Measurements from ENCODE around the gene LOXL1. TPM values are rescaled to one million over a fixed set of nuclear protein-coding genes. Genes with fewer than 3 reads are reported as not detected.

Gene LOXL1
- total RNA-seq, 2 donors from 2014 or later = 2.3 to 6.9 TPM

DNA sequence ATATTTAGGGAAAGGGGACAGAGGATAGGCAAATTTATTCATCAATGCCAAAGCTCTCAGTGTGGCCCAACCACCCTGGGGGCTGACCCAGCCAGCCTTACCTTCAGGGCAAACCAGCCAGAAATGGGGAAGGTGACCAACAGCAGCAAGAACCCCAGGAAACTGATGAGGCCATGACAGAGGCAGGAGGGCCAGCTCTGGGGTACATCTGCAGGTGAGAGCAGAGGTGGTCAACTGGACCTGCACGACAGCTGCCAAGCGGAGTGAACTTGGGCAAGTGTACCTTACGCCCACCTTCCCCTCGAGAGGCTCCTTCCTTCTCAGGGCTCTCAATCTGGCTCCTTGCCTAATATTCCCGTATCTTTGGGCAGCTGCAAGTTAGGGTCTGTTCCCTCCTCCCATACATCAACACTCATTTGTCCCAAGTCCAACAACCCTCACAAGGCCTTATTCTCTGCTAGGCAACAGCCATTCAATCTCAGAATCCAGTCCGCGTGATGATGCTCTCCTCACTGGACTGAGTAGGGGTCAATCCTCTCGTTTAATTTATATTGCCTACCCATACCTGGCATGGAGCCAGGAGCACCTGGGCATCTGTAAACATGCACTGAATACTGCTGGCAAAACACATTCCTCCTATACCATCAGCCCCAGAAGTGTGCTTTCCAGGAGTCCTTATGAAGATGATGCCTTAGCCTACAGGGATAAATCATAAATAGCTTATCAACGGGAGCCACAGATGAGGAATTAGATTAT is 64.2 kb downstream of the LOXL1 start:
- no peaks in the 10 kb centered on the region for H3K27me3 ChIP-seq
- H3K9me3 ChIP-seq = no peaks in the 10 kb centered on the region
- H3K4me3 ChIP-seq = no peak overlapping the region
- TF ChIP-seq, protein P1, sequence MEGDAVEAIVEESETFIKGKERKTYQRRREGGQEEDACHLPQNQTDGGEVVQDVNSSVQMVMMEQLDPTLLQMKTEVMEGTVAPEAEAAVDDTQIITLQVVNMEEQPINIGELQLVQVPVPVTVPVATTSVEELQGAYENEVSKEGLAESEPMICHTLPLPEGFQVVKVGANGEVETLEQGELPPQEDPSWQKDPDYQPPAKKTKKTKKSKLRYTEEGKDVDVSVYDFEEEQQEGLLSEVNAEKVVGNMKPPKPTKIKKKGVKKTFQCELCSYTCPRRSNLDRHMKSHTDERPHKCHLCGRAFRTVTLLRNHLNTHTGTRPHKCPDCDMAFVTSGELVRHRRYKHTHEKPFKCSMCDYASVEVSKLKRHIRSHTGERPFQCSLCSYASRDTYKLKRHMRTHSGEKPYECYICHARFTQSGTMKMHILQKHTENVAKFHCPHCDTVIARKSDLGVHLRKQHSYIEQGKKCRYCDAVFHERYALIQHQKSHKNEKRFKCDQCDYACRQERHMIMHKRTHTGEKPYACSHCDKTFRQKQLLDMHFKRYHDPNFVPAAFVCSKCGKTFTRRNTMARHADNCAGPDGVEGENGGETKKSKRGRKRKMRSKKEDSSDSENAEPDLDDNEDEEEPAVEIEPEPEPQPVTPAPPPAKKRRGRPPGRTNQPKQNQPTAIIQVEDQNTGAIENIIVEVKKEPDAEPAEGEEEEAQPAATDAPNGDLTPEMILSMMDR (IDR thresholded peaks at IDR 0.05) = no peak
- H3K9ac ChIP-seq (ENCODE audit: low read depth in 2 of 2, low read length in 2 of 2) = no peak overlapping the region
- H3K36me3 ChIP-seq = no peaks in the 10 kb centered on the region
- H3K4me1 ChIP-seq = peaks cover 25% of the 10 kb centered on the region
- no peak for DNase-seq
- H3K27ac ChIP-seq = peak overlapping the region; percentile 74
- intact Hi-C loops (cut with DNase I) = no loop called here

DNA sequence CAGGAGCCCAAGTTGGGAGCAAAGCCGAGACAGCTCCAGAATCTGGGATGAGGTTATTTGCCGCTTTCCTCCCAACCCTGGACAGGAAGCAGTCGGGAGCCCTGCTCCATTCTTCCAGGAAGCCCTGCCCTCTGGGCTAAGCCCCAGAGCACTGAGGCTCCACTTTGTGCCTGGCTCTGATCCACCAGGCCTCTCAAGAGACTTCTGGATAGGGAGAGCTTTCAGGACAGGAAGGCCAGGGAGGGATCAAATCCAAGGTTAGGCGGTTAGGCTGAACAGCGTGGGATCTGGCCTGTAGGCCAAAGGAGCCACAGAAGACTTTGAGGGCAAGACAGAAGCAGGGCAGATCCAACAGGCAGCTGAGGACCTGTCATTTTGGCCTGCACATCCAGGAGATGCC is 65.0 kb downstream of the LOXL1 start:
- TF ChIP-seq, protein P1 (IDR thresholded peaks at IDR 0.05) = no peak
- peak overlapping the region; percentile 74 for H3K27ac ChIP-seq
- peak overlapping the region; percentile 84 for H3K4me3 ChIP-seq
- DNase-seq = peak; percentile 57
- no peaks in the 10 kb centered on the region for H3K9me3 ChIP-seq
- H3K9ac ChIP-seq (ENCODE audit: low read depth in 2 of 2, low read length in 2 of 2) = peak overlapping the region; percentile 67 to 80
- H3K27me3 ChIP-seq = no peaks in the 10 kb centered on the region
- intact Hi-C loops (cut with DNase I) = no loop called here
- peaks cover 25% of the 10 kb centered on the region for H3K4me1 ChIP-seq
- no peaks in the 10 kb centered on the region for H3K36me3 ChIP-seq

DNA sequence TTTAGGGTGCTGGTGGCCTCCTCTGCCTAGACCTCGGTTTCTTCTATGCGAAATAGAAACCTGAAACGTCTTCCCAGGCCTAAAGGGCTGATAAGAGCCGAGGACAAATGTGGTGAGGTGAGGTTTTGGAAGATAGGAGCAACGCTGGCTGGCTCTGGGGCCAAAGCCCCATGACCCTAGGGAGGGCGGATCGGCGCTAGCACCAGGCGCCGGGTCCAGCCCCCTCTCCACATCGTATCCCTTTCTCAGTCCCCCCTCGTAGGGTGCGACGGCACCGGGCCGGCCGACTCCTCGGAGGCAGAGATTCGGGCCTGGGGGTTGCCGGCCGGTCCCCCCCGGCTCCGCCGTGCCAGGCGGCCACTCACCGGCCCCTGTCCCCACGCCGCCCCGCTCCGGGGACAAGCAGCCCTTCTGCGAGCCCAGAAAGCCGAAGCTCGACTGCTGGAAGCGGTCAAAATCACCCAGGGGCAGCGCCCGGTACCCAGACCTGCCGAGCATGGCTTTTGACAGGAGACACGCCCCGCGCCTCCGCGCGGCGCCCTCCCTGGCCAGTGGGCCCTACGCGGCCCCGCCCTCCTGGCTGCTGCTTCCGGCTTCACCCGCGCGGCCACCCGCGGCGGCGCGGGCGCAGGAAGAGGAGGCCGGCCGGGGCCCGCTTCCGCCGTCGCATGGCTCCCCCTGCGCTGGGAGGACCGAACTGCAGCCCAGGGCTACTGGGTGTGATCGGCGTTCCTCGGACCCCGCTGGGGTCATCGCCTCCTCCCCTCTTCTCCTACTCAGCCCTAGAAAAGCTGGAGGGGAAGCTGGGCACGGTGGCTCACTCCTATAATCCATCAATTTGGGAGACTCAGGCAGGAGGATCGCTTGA is 65.7 kb downstream of the LOXL1 start, which contains the start of gene STOML1:
TSS of gene STOML1 (minus strand) at position 570 of the 868 bp plus-strand sequence. CDS start at position 498, 72 bp downstream.
- intact Hi-C loops (cut with DNase I) = no loop called here
- H3K4me1 ChIP-seq = peaks cover 25% of the 10 kb centered on the region
- TF ChIP-seq, protein P1 (IDR thresholded peaks at IDR 0.05) = peak; percentile 91
- no peaks in the 10 kb centered on the region for H3K27me3 ChIP-seq
- H3K4me3 ChIP-seq = peak within 1 kb of the TSS; percentile 84
- H3K9ac ChIP-seq (ENCODE audit: low read depth in 2 of 2, low read length in 2 of 2) = peak within 1 kb of the TSS; percentile 67 to 80
- H3K27ac ChIP-seq = peak within 1 kb of the TSS; percentile 74
- no peaks in the 10 kb centered on the region for H3K36me3 ChIP-seq
- DNase-seq = peak; percentile 94
- no peaks in the 10 kb centered on the region for H3K9me3 ChIP-seq

DNA sequence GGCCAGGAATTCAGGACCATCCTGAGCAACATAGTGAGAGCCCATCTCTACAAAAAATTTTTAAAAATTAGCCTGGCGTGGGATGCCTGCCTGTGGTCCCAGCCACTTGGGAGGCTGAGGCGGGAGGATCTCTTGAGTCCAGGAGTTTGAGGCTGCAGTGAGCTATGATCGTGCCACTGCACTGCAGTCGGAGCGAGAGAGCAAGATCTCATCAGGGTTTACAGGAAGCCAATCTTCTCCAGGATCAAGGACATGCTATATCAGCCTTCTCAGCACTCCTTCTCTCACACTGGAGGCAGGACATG is 66.3 kb downstream of the LOXL1 start:
- peak overlapping the region; percentile 74 for H3K27ac ChIP-seq
- H3K9ac ChIP-seq (ENCODE audit: low read depth in 2 of 2, low read length in 2 of 2) = no peak overlapping the region
- peaks cover 25% of the 10 kb centered on the region for H3K4me1 ChIP-seq
- DNase-seq = no peak
- no peaks in the 10 kb centered on the region for H3K27me3 ChIP-seq
- TF ChIP-seq, protein P1 (IDR thresholded peaks at IDR 0.05) = peak; percentile 10
- intact Hi-C loops (cut with DNase I) = no loop called here
- no peaks in the 10 kb centered on the region for H3K36me3 ChIP-seq
- H3K4me3 ChIP-seq = peak overlapping the region; percentile 84
- H3K9me3 ChIP-seq = no peaks in the 10 kb centered on the region

DNA sequence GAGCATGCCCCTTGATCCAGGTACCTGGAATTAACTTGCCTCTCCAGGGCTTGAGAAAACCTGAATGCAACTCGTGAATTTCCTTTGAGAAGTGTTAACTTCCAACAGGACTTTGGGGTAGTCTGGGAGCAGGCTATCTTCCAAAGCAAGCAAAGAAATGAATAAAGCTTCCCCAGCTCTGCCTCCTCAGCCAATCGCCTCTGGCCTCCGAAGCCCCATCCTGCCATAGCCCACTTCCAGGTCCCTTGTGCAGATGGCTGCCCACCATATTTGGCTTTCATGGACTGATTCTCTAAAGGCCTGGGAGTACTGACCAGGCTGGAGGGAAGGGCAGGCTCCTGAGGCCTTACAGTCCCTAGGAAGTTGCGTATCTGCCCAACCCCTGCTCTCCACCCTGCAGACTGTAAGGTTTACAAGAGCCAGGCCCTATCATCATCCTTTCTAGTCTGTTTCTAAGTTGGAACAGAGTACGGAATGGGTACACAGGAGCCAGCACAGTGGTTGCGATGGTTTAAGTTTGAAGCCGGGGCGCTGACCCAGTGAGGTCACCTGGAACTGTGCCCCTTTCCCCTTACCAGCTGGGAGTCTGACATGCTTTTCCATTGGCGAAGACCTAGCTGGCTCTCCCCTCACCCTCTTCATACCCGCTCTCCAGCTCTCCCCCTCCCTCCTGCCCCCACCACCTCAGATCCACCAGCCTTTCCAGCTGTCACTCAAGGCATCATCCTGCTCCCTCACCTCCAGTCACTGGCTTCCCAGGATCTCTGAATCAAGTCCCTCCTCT is 67.1 kb downstream of the LOXL1 start:
- H3K36me3 ChIP-seq = no peaks in the 10 kb centered on the region
- no peaks in the 10 kb centered on the region for H3K27me3 ChIP-seq
- H3K4me3 ChIP-seq = no peak overlapping the region
- peak overlapping the region in 1 of 2 donors; percentile 93 for H3K9ac ChIP-seq (ENCODE audit: low read depth in 2 of 2, low read length in 2 of 2)
- H3K27ac ChIP-seq = no peak overlapping the region
- no peaks in the 10 kb centered on the region for H3K9me3 ChIP-seq
- intact Hi-C loops (cut with DNase I) = no loop called here
- DNase-seq = no peak
- TF ChIP-seq, protein P1 (IDR thresholded peaks at IDR 0.05) = no peak
- peaks cover 22% of the 10 kb centered on the region for H3K4me1 ChIP-seq

Measured in colonic mucosa (tissue), 4 donors.